ENCODE data around the gene DVL1.
"Not testable (repeated sequence)": the region's sequence is repeated elsewhere in the genome, so short reads cannot be mapped to it uniquely, and the experiment has no call there.

Gene DVL1

DNA sequence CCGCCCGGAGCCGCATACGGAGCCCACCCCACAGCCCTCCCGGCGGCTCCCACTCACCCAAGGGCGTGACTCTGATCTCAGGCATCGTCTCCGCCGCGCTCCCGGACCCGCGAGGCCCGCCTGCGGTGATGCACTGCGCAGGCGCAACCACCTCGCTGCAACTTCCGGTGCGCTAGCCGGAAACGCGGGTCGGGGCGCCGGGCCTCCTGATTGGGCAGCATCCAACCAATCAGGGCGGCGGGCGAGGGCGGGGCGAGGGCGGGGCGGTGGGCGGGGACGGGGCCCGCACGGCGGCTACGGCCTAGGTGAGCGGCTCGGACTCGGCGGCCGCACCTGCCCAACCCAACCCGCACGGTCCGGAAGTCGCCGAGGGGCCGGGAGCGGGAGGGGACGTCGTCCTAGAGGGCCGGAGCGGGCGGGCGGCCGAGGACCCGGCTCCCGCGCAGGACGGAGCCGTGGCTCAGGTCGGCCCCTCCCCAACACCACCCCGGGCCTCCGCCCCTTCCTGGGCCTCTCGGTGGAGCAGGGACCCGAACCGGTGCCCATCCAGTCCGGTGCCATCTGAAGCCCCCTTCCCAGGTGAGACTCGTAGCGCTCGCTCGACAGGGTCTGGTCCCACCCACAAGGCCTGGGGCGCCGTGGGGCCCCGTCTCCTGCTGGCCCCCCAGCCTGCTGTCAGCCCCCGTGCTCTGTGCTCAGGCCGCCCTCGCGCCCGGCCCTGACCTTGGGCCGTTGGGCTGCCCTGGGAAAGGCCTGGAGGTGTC lies 24.5 kb downstream of the DVL1 start, which contains the start of the genes CPTP and INTS11:
CPTP (plus strand) TSS at position 279 of the 764 bp plus-strand sequence. CDS start 2,109 bp downstream, outside the sequence.
INTS11 (minus strand) TSS at position 137 of the 764 bp plus-strand sequence; CDS start at position 85, 52 bp downstream.
- peak; percentile 95 for DNase-seq

GRCh38 chr1:1324084-1324523 lies 25.1 kb downstream of the DVL1 start:
- DNase-seq, result no peak

- no peak for DNase-seq
These were observed 26.3 kb downstream of the DVL1 start for GRCh38 chr1:1322952-1323351.

DNA sequence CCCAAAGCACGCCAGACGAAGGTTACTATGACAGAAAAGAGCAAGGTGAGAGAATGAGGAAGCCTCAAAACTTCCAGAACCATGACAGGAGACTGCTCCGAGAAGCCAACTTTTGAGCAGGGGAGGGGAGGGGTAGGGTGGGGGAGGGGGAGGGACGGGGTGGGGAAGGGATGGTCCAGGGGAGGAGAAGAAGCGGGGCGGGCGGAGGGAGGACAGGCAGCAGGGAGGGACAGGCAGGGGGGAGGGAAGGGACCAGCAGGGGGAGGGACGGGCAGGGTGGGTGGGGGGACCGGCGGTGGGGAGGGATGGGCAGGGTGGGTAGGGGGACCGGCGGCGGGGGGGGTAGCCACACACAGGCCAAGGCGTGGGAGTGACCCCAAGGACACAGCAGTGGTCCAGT lies 26.8 kb downstream of the DVL1 start:
- DNase-seq, result no peak

DNA sequence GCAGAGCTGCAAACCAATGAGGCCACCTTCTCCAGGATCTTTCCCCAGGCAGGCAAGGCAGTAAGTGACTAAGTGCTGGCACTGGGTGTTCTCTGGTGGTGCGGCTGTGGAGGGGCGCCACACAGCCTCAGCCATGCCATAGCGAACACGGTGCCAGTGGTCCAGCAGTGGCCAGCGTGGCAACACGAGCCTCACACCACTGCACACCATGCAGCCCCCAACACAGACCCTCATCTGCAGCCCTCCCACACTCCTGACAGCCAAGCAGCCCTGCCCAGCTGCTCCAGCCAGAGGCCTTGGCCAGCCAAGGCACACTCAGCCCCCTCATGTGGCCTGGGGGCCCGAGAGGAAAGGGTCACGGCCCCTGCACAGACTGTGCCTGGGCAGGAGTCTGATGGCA lies 27.7 kb downstream of the DVL1 start:
- no peak for DNase-seq

DNA sequence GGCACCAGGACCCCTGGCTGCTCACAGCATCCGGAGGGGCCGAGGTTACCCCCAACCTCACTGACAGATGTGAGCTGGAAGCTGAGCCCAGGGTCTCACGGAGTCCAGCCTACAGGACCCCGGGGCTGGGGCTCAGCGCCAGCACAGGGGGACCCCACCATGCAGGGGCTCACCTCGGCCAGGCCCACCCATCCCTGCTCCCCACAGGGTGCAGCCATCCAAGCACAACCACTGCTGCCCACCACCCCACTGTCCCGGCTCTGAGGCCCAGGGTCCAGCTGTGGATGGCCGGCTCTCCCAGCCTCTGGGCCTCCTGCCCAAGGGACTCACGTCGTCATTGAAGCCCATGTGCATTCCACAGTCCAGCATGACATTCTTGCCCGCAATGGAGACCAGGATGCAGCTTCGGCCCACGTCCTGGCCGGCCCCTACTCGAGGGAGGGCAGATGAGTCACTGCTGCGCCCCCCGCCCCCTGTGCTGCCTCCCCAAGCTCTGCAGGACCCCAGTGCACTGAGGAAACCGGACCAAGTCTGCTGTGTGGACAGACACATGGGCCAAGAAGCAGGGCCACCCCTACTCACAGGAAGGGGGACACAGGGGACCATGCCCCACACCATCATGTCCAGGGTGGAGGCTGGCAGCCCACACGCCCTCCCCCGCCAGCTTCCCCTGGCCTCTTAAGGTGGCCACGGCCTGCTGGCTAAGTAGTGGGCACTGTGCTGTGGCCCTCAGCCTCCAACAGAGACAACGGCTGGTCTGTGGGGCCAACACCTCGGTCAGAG lies 28.4 kb downstream of the DVL1 start:
- DNase-seq, result no peak

GRCh38 chr1:1319646-1319941 lies 29.6 kb downstream of the DVL1 start:
- no peak for DNase-seq

GRCh38 chr1:1318777-1319645 lies 30.2 kb downstream of the DVL1 start:
- DNase-seq, result no peak

DNA sequence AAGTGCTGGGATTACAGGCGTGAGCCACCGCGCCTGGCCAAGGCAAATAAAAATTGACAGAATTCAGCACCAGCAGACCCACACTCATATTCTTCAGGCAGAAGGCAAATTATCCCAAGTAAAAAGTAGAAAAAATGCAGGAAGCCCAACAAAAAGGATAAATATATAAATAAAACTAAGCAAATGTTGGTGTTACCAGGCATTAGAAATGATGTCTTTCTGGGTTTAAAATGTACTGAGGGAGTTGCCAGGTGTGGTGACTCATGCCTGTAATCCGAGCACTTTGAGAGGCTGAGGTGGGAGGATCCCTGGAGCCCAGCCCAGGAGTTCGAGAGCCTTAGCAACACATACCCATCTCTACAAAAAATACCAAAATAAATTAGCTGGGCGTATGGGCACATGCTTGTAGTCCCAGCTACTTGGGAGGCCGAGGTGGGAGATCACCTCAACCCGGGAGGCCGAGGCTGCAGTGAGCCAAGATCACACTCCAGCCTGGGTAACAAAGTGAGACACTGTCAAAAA lies 31.0 kb downstream of the DVL1 start:
- DNase-seq, result no peak

- DNase-seq, result no peak
These were observed 31.8 kb downstream of the DVL1 start for GRCh38 chr1:1317420-1317819.

DNA sequence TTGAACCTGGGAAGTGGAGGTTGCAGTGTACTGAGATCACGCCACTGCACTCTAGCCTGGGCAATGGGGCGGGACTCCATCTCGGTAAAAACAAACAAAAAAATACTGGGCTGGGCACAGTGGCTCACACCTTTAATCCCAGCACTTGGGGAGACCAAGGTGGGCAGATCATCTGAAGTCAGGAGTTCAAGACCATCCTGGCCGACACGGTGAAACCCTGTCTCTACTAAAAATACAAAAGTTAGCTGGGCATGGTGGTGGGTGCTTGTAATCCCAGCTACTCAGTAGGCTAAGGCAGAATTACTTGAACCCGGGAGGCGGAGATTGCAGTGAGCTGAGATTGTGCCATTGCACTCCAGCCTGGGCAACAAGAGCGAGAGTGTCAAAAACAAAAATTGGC lies 33.0 kb downstream of the DVL1 start:
- DNase-seq, result not testable (repeated sequence)

DNA sequence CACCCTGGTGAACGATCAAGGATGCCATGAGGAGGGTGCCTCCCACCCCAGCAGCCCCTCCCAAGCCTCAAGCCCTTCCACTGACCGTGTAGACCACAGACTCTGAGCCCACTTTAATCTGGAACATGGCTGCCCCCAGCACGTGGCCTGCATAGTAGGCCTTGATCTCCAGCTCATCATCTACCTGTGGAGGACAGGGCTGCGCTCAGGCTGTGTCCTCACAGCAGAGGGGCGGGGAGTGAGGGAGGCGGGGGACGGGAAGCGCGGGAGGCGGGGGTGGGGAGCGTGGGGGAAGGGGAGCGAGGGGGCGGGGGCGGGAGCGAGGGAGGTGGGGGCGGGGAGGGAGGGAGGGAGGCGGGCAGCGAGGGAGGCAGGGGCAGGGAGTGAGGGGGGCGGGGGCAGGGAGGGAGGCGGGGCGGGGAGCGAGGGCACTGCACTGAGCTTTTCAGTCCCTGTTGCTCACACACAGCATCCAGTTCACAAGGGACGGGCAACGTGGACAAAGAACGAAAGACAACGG lies 33.7 kb downstream of the DVL1 start:
- no peak for DNase-seq

GRCh38 chr1:1314678-1315335 lies 34.4 kb downstream of the DVL1 start:
- DNase-seq, result no peak

- DNase-seq, result no peak
These were observed 35.0 kb downstream of the DVL1 start for GRCh38 chr1:1314237-1314586.

DNA sequence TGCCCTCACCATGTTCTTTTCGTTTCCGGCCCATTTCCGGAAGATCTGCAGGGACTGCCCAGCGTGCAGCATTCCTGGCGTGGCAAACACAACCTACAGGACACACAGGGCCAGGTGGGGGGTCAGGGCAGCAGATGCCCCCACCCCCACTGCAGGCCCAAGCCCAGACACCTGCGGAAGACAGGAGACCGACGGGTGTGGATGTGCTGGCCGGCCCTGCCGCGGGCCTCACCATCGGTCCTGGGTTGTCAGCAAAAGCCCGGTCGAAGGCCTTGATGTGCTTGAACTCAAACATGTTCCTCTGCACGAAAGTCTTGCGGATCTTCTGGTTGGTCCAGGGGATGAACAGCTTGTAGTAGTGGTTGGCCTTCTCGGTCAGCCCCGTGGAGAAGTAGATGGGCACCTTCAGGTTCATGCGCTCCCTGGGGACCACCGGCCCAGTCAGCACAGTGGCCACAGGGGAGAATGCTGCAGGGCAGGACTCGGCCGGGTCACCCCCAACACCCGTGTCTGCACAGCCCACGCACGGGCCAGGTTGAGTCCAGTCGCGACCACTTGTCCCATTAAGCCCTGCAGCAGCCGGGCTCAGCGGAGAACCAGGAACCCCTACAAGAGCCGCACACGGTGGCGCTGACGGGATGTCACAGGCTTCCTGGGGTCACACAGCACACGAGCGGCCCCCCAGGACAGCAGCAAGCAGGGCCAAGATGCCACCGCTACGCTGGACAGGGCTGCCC lies 35.5 kb downstream of the DVL1 start:
- DNase-seq, result no peak

DNA sequence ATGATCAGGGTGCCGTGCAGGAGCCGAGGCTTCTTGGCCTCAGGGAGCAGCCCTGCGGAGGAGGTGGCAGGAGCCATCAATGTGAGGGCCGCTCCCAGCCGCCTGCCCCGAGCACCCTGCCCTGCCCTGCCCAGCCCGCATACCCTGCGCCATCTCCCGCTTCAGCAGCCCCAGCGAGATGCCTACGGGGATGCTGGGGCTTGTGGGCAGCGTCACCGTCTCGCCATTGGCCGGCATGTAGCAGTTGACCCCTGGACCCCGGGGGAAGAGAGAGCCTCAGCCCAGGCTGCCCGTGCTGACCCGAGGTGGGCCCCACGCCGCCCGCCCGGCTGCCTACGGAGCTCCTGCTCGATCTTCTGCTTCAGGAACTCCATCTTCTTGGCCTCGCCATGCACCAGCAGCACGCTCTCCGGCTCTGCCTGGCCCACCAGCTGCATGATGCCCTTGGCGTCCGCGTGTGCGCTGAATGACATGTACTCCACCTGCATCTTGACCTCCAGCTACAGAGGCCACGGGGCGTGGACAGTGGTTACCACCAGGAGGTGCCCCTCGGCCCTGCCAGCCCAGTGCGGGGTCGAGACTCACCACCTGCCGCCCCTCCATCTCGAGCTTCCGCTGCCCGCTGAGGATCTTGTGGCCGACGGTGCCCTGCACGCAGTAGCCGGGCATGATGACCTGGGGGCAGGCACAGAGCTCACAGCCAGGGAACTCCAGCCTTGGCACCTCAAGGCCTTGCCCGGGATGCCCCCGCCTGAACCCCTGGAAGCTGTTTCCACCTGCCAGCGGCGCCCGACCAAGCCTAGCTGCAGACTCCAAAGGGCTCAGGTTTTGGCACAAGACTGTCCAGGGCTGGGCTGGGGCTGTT lies 36.5 kb downstream of the DVL1 start:
- no peak for DNase-seq

DNA sequence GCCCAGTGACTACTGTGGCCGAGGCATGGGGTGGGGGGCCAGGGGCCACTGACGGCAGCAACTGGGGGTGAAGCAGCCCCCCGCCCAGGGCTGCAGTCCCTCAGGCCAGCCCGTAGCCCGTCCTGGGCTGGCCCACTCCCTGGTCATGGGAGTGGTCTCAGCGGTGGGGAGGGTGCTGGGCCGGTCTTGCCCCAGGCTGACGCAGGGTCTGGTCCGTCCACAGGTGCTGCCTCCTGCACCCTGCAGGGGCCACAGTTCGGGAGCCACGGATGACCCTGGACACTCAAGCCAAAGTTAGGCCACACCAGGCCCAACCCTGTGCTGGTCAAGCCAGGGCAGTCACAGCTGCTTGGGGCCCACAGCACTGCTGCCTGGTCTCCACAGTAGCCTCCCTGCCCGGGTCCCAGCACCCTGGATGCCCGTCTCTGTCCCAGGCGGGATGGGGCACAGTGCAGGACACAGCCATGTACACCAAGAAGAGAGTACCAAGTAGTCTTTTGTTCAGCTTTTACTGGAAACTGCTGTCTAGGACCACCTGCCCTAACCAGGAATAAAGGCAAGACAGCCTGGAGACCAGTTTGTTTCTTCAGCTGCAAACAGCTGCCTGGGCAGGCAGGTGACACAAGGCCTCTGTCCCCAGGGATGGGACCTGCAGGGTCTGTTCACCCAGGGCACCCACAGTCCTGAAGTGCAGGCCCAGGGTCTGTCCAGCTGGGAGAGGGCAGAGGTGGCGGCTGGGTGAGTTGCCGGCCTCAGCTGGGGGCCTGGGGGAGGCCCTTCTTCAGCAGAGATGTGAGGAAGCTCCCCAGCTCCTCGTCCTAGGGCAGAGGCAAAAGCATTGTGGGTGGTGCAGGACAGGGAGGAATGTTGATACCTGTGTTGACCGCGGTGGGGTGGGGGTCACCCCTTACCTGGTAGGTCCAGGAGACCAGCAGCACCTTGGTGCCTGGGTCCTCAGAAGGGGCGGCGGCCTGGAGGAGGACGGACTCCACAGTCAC lies 37.8 kb downstream of the DVL1 start:
- no peak for DNase-seq

GRCh38 chr1:1310476-1311053 lies 38.7 kb downstream of the DVL1 start:
- DNase-seq, result no peak

DNA sequence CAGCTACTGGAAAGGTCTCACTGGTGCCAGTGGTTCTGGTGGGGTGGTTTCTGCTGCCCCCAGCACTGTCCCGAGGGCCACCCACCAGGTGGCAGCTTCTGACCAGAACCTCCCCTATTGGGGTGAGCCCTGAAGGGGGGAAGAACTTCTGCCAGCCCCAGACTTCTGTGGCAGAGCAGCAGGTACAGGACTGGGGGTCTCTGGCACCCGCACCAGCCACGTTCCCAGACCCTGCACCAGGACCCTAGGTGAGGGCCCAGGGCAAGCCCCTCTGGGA lies 39.2 kb downstream of the DVL1 start:
- DNase-seq, result no peak

Data from CD4-positive, alpha-beta T cell treated with Interferon gamma for 1 hour (primary cell).